Peyer's patch (tissue), 4 donors: ENCODE results near the gene CD200R1L. TPM values are rescaled to one million over a fixed set of nuclear protein-coding genes. Genes with fewer than 3 reads are reported as not detected.

ENCODE experiments used
- DNase-seq, 3 donors: peaks; one replicate each; pipeline ENCODE4 v3.0.0-alpha.2; 2017 to 2019
- H3K27ac ChIP-seq, 4 donors: fragments of 200-600 bp; sonication (generic); one replicate each; pipeline ENCODE4 v1.5.1; 2016 to 2019
- H3K27me3 ChIP-seq, 2 donors: fragments of 200-600 bp; sonication (generic); one replicate each; pipeline ENCODE4 v1.5.1; 2019
- H3K36me3 ChIP-seq, 3 donors: fragments of 200-600 bp; sonication (generic); one replicate each; pipeline ENCODE4 v1.5.1; 2016 to 2019
- H3K4me1 ChIP-seq, 4 donors: fragments of 200-600 bp; sonication (generic); one replicate each; pipeline ENCODE4 v1.5.1; 2016 to 2019
- H3K4me3 ChIP-seq, 4 donors: fragments of 200-600 bp; sonication (generic); 1 replicate in 3 of 4; 2 replicates in 1 of 4; pipeline ENCODE4 v1.5.1; 2016 to 2019; ENCODE audit warnings: mild to moderate bottlenecking in 1 of 4
- H3K9me3 ChIP-seq, 4 donors: fragments of 200-600 bp; sonication (generic); one replicate each; pipeline ENCODE4 v1.5.1; 2016 to 2019; ENCODE audit warnings: mild to moderate bottlenecking in 1 of 4
- CTCF ChIP-seq, 6 experiments: fragments of 450-650 bp in 4 of 6; fragments of 200-600 bp in 2 of 6; sonication (generic) in 1 of 6; IDR thresholded peaks; one replicate each; pipeline ENCODE4 v1.5.1; 2017 to 2019; ENCODE audit warnings: antibody characterized with exemption in 6 of 6, mild to moderate bottlenecking in 3 of 6, moderate library complexity in 1 of 6
- POLR2A ChIP-seq, 2 donors: fragments of 450-650 bp; IDR thresholded peaks; one replicate each; pipeline ENCODE4 v1.5.1; 2017; ENCODE audit warnings: antibody characterized with exemption in 2 of 2, mild to moderate bottlenecking in 2 of 2, moderate library complexity in 2 of 2
- total RNA-seq, 4 donors: library from RNA; depleted of rRNA; stranded (reverse); fragments of >200 nt; gene quantifications; one replicate each; pipeline ENCODE4 v1.1.0, GENCODE V29; 2016

Gene CD200R1L
- total RNA-seq, 4 donors from 2014 or later: not detected

- DNase-seq: no peak
- Histone ChIP-seq H3K4me1 (peaks cover 0 to 3% (median 0%) of the 10 kb centered on the region in 4 donors), H3K27me3 (no peaks in the 10 kb centered on the region), H3K4me3 (no peak overlapping the region), H3K27ac (peak overlapping the region in 1 of 4 donors; percentile 64), H3K36me3 (no peaks in the 10 kb centered on the region), H3K9me3 (no peaks in the 10 kb centered on the region)
- no peak for TF ChIP-seq POLR2A (IDR thresholded peaks at IDR 0.05)
- TF ChIP-seq CTCF (IDR thresholded peaks at IDR 0.05): no peak
Observed at GRCh38 chr3:112813016-112813415, 33.6 kb downstream of the CD200R1L start.

- H3K27me3 ChIP-seq: no peaks in the 10 kb centered on the region
- H3K36me3 ChIP-seq: no peaks in the 10 kb centered on the region
- H3K9me3 ChIP-seq: no peaks in the 10 kb centered on the region
- no peak overlapping the region for H3K4me3 ChIP-seq
- no peak for DNase-seq
- peak overlapping the region in 2 of 4 donors; percentile 2 to 64 for H3K27ac ChIP-seq
- no peak for TF ChIP-seq CTCF (IDR thresholded peaks at IDR 0.05)
- no peak for TF ChIP-seq POLR2A (IDR thresholded peaks at IDR 0.05)
- peaks cover 0 to 3% (median 0%) of the 10 kb centered on the region in 4 donors for H3K4me1 ChIP-seq
Observed at GRCh38 chr3:112811917-112812660, 34.6 kb downstream of the CD200R1L start.

DNA sequence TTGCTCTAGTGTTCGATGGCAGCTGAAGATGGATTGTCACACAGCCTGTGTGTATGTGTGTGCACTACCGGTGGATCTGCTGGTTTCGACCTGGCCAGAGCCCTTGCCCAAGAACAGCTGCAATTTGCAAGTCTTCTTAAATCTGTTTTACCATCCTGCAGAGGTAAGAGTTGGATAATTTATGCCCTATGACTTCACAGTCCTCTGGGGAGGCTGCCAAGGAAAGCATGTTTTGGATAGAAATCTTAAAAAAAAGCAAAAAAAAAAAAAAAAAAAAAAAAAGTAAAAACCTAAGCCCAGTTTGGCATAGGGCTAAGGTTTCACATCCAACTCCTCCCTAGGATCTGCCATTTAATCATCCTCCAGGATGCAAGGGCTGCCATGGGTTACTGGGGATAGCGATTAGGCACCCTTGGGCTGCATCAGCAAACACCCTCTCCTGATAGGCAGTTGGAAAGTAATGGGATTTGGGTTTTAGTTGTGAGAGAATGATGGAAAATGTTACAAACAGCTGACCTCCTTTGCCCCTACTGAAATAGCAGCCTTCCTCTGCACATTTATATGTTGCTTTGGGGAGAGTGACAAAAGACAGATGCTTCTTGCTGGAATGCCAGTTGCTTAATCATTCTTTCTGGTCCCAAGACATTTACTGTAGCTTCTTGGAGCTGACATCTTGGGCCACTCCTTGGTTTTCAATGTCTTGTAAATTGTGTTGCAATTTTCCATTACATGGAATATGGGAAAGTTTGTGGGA lies 35.4 kb downstream of the CD200R1L start:
- peak overlapping the region in 1 of 4 donors; percentile 64 for H3K27ac ChIP-seq
- DNase-seq: no peak
- TF ChIP-seq POLR2A (IDR thresholded peaks at IDR 0.05) (no peak), CTCF (IDR thresholded peaks at IDR 0.05) (no peak)
- H3K36me3 ChIP-seq: no peaks in the 10 kb centered on the region
- H3K27me3 ChIP-seq: no peaks in the 10 kb centered on the region
- H3K9me3 ChIP-seq: no peaks in the 10 kb centered on the region
- peaks cover 0 to 3% (median 0%) of the 10 kb centered on the region in 4 donors for H3K4me1 ChIP-seq
- no peak overlapping the region for H3K4me3 ChIP-seq

DNA sequence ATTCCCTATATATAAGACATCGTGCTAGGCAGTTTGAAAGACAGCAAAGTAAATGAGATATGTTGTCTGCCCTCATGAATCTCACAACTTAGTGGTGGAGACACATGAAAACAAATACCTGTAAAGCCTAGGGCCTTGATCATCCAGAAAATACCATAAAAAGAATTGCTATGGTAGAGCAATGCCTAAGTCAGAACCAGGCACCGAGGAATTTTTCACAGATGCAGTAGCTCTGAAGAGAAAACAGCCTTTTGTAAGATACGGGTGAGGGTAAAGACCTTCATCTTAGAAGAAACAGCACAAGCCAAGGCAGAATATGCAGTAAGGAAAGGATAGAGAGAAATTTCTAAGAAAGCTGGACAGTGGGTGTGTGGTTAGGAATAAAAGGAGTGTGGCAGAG lies 36.1 kb downstream of the CD200R1L start:
- Histone ChIP-seq H3K27ac (no peak overlapping the region), H3K4me1 (peaks cover 0 to 3% (median 0%) of the 10 kb centered on the region in 4 donors), H3K36me3 (no peaks in the 10 kb centered on the region), H3K27me3 (no peaks in the 10 kb centered on the region), H3K4me3 (no peak overlapping the region), H3K9me3 (no peaks in the 10 kb centered on the region)
- DNase-seq: no peak
- no peak for TF ChIP-seq POLR2A (IDR thresholded peaks at IDR 0.05)
- no peak for TF ChIP-seq CTCF (IDR thresholded peaks at IDR 0.05)

GRCh38 chr3:112808136-112808535 lies 38.5 kb downstream of the CD200R1L start:
- no peak for DNase-seq
- TF ChIP-seq CTCF (IDR thresholded peaks at IDR 0.05) (no peak), POLR2A (IDR thresholded peaks at IDR 0.05) (no peak)
- Histone ChIP-seq H3K4me3 (no peak overlapping the region), H3K4me1 (no peaks in the 10 kb centered on the region), H3K9me3 (no peaks in the 10 kb centered on the region), H3K27me3 (no peaks in the 10 kb centered on the region), H3K27ac (no peak overlapping the region), H3K36me3 (no peaks in the 10 kb centered on the region)
